GM19468 (cell line): ENCODE measurements around the gene MGMT.
"Not testable (repeated sequence)": the region's sequence is repeated elsewhere in the genome, so short reads cannot be mapped to it uniquely, and the experiment has no call there.

ENCODE experiments used
- ATAC-seq: cut with Tn5 transposase; IDR thresholded peaks from one replicate; pipeline ENCODE4 v1.9.1; 2021; ENCODE audit warnings: mild to moderate bottlenecking, moderate library complexity, moderate number of reproducible peaks; ENCODE audit not compliant: unreplicated experiment; ENCODE audit errors: extremely low read depth

The MGMT gene

DNA sequence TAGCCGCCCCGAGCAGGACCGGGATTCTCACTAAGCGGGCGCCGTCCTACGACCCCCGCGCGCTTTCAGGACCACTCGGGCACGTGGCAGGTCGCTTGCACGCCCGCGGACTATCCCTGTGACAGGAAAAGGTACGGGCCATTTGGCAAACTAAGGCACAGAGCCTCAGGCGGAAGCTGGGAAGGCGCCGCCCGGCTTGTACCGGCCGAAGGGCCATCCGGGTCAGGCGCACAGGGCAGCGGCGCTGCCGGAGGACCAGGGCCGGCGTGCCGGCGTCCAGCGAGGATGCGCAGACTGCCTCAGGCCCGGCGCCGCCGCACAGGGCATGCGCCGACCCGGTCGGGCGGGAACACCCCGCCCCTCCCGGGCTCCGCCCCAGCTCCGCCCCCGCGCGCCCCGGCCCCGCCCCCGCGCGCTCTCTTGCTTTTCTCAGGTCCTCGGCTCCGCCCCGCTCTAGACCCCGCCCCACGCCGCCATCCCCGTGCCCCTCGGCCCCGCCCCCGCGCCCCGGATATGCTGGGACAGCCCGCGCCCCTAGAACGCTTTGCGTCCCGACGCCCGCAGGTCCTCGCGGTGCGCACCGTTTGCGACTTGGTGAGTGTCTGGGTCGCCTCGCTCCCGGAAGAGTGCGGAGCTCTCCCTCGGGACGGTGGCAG lies at the start of gene MGMT:
Gene MGMT (plus strand): TSS at position 539 of the 656 bp plus-strand sequence.
- peak; percentile 78 for ATAC-seq

DNA sequence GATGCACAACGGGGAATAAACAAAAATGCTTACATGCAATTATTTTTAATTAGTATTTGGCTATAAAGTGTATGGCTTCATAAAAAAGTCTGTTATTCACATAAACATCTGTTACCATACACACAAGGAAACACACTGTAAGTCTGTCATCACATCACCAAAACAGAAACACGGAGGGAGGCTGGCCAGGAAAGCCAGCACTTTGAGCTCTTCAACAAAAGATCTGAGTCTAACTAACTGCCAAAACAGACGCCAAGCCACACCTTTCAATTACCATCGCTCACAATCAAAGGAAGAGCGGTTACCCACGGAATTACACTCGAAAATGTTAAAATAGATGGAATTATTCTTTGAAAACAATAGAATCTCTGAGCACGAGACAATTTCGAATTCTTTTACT lies 49.2 kb upstream of the MGMT start:
- ATAC-seq, result no peak

DNA sequence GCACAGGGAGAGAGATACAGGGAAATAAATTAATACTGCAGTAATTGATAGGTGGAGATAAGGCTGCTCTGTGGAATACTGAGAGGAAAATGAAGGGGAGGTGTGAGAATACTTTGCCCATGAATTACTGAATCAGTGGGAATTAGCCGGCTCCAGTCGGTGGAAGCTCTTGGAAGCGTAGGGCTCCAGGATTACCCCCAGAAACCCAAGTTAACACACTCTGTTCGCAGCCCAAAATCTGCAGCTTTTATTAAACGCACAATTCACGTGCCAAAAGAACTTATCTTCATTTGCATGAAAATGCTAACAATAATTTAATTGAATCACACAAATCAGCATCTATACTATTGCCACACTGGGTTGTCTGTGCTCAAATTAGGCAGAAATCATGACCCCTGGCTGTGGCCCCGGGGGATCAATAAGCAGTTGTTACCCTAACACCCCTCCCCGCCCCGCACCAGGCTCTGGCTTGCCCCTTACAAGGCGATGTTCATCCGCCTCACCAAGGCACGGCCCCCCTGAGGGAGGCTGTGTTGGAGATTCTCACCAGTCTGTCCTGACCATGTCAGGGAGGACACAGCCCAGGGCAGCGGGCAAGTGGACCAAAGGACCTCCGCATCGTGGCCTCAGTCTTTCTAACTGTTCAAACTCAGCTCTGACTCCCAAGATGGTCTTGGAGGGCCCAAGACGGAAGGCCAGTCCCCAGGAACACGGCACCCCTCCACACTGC lies 48.4 kb upstream of the MGMT start:
- ATAC-seq, result no peak

DNA sequence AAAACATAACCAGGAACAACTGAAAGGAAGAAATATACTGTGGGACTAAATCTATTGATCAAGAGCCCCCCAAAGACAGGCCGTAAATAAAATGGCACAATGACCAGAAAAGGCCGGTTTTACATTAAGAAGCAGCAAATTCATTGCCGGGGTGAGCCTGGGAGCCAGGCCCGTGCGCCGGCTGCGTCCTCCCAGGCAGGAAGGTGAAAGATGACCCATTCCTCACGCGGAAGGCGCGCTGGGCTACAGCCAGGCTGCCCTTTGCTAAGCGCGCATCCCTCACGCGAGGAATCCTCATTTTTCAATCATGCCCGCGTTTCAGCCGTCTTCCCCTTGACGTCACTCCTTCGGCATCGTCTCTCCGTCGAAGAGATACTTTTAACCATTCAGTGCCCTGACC lies 47.6 kb upstream of the MGMT start:
- no peak for ATAC-seq

DNA sequence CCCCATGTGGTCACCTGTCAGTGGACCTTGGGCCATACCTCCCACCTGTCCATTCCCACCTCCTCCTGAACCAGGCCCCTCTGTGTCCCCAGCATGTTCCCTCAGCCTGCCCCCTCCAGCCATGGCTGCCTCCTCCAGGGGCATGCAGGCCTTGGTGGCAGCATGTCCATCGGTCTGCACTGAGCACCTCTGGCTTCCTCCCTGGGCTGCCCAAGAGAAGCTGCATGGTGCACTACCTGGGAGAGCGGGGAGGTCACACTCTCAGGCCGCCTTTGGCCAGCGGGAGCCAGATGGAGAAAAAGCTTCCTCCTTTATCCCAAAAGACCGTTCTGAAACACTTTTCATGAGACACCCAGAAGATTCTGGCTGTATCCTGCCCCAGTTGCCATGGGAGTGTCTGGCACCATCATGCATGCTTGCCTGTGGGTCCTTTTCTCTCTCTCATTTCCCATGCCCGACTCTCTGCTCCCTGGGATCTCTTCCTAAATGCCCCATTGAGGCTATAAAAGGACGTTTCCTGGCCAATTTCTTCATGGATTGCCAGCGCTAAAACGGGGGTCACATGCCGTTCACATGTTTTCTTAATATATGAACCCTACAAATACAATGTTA lies 45.5 kb upstream of the MGMT start:
- no peak for ATAC-seq

DNA sequence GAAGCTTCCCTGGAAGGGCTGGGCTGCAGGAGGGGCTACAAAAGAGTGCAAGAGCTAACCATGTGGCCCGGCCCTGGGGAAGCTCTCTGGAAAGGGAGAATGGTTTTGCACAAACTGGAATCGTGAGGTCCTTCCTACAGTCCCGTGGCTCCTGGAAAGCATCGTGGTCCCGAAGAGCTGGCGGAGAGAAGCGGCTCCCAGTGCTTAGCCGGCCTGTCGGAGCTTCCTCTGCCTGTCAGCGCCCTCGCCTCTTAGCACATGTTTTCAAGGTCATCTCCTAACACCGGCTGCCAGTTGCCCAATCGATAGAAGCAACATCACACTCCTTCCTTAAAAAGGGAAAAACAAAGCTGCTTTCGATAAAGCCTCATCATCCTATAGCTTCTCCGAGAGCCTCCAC lies 42.1 kb upstream of the MGMT start:
- ATAC-seq, result no peak

DNA sequence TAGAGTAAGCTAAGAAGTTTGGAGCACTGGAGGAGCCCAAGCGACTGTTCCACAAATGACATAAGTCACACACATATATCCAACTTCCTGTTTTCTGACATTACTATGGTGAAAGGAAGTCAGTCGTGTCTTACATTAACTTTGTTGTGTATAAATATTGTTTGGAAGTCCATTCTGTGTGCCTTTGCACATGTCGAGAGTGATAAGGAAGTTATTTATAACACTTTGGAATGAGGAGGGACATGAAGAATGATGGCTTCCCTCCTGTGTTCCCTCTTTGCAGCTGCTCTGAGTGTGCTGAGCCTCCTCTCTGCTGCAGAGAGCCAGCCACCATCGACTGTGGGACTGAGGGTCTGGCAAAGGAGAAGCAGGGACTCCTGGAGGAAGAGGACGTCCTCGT lies 40.4 kb upstream of the MGMT start:
- ATAC-seq, result no peak

DNA sequence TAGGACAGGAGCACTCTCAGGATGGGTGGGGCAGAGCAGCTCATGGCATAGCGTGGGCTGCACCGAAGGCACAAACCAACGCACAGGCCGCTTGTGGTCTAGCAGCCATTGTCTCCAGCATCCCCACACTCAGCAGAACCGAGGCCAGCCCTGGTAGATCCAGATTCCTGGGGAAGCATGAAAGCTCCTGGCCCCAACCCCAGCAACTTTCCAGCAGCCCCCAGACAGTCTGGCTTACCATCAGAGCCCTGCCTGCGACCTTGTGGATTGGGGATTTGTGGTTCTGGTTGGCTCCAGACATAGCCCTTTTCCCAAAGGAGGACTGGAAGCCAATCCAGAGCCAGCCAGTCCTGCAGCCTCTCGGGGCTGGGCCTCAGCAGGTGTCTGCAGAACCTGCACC lies 33.8 kb upstream of the MGMT start:
- no peak for ATAC-seq

DNA sequence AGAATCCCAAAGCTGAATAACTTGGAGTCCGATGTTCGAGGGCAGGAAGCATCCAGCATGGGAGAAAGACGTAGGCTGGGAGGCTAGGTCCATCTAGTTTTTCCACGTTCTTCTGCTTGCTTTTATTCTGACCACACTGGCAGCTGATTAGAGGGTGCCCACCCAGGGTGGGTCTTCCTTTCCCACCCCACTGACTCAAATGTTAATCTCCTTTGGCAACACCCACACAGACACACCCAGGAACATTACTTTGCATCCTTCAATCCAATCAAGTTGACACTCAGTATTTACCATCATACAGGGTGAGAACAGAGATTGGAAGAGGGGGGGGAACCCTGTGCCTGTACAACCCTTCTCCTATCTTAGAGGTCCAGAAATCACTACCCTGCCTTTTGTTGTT lies 31.3 kb upstream of the MGMT start:
- ATAC-seq, result not testable (repeated sequence)

DNA sequence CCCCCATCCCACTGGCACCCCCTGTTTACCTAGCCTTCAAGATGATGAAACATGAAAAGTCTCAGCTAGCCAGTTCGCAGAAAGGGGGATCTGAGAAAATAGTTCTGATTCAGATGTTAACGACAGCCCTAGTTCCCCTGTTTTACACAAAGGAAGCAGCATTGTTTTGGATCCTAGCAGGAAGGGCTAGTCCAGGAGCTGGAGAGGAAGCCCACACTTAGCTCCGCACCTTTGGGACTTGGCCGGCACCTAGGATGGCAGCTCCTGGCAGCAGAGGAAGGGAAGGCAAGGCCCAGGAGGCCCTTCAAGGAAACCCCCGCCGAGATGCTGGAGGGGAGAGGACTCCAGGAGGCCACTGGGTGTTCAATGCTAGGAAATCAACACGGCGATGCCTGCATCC lies 29.0 kb upstream of the MGMT start:
- ATAC-seq, result no peak

DNA sequence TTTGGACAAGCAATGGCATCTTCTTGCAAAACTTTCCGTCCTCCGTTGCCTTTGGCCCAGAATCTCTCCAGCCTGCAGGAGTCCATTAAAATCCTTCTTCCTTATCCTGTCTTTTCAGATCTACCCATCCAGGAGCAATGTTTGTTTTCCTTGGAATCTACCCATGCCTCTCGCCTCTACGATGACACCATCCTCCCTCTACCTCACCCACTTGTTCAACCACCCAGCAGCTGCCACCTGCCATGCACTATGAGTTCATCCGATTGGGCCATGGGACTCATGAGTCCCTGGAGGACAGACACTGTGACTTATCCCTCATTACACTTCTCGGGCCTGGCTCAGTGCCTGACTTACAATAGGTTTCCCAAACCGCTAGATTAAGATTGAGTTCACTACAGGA lies 26.8 kb upstream of the MGMT start:
- ATAC-seq, result no peak

DNA sequence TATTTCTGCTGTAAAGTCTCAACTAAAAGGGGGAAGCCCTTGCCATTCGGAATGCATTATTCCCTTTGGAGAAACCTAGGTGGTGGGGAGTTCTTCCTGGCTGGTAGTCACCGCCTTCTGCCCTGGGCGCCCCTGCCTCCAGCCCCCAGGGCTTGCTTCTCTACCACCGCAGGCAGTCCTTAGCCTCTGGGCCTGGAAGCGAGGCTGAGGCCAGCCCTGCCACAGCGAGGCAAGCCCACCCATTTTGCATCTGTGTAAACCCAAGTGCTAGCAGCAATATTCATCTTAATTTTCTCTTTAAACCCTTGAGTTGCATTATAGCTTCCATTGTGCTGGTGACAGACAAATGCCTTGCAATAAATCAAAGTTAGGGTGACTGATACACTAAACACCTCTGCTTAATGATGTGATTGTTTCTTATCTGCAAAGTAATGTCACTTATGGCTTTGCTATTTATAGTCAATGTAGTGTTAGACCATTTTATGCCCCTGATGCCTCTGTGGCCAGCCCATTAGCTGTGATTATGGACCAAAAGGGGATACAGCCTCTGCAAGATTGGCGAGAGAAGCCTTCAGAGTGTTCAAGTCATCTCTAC lies 26.2 kb upstream of the MGMT start:
- ATAC-seq, result no peak

DNA sequence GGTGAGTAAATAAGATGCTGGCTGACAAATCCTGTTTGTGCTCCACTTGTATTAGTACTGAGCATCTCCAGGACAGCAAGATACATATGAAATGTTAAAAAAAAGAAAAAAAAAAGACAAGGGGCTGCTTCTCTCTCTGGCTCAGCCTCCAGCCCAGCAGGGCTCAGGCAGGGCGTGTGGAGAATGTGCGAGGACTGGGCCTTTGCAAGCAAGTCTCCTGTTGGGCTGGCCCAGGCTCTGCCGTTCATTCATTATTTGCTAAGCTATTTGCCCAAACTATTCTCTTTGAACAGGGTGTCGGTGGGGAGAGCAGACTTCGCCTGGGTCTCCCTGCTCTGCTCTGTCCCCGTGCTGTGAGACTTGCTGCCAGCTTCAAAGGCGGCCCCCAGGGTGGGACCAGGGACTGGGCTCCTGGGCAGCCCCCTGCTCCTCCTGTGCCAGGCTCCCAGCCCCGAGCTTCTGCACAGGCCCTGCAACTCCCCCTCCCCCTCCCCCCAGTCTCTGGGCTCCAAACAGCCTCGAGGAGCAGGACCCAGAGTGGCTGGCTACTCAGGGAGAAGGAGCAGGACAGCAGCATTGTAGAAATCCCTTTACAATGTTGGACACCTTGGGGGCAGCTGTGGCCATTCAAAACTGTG lies 25.6 kb upstream of the MGMT start:
- ATAC-seq, result no peak

DNA sequence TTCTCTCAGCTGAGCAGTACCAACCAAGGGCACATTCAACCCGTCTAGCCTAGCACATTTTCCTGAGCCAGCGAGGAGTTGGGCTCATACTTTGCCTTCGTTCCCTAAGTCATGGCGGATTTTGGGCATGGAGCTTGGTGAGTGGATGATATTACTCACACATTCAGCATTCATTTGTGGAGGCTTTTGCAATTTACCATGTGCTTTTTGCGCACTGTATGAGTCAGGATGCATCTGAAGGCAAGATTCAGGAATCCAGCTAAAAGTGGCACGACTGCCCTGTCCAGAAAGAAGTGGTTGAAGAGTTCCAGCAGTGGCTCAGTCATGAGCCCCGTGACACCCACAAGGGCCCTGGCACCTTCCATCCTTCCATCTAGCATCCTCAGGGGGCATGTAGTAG lies 24.2 kb upstream of the MGMT start:
- no peak for ATAC-seq

DNA sequence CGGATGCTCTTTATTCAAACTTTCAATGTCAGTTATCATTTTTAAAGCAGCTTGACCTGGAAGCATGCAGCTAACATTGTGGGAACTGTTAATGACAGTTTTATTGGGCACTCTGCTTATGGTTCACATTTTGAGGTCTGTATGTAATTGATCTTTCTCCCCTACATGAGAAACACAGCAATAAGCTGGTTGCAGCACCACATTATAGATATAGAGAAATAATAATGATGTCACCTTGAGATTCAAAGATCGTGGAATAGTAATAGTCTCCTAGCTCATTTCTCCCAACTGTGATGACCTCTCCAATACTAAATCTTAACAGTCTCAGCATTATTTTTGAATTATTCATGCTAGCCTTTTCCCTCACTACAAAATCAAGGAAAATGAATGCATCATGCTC lies 22.7 kb upstream of the MGMT start:
- no peak for ATAC-seq

DNA sequence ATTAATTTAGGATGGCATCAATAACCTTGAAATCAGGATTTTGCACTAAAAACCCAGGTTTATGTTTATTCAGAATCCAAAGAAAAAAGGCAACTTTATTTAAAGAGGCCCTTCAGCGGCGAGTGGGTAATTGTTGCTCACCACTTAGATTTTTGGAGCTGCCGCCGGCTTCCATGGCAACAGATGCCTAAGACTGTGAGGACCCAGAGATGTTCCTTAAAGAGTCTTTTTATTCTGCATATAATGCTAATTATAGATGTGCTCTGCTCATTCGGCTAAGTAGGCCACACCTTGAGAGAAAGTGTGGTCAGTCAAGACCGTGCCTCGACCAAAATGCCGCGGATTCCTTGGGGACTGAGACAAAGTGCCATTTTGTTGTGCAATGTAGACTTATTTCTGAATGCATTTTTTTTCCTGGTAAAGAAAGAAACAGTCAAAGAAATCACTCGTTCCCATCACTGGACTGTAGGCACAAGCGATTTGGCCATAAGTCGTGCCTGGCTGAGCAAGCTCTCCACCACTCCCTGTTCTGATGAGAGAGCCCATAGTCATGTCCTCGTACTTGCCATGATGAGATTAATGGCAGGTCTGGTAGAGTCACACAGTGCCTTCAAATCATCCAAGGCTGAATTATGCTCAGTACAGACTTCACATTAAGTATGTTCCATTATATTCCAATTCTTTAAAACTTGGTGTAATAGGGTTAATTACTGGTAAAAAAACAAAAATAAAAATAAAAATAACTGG lies 21.4 kb upstream of the MGMT start:
- ATAC-seq, result no peak

DNA sequence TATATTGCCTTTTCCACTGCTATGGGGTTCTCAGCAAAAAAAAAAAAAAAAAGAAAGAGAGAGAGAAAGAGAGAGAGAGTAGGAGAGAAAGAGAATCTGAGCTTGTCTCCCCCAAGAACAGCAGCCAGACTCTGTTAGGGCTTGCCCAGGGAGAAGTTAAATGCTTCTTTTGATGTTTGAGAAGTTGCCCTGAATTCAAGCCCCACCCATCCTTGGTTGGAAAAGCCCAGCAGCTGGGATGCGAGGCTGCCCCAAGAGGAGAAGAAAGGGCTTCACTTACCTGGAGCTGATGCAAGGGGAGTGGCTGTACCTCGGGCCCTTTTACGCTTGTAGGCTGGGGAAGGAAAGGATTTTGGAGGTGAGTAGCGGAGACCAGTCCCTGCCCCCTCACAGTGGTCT lies 20.9 kb upstream of the MGMT start:
- ATAC-seq, result no peak

DNA sequence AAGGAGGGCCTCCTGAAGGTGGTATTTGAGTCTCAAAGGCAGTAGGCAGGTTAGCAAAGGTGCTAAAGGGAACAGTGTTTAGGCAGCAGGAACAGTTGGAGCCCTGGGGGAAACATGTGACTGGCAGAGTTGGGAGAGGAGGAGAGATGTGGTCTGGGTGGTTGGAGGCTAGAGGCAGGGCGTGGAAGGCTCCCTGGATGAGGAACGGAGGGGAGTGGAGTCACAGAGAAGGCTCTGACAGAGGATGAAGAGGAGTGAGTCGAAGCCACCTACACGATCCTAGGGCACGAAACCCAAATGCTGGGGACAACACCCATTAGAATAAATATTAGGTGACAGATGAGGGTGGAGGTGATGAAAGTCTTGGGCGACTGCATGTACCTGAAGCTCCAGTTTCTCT lies 19.6 kb upstream of the MGMT start:
- ATAC-seq, result no peak

DNA sequence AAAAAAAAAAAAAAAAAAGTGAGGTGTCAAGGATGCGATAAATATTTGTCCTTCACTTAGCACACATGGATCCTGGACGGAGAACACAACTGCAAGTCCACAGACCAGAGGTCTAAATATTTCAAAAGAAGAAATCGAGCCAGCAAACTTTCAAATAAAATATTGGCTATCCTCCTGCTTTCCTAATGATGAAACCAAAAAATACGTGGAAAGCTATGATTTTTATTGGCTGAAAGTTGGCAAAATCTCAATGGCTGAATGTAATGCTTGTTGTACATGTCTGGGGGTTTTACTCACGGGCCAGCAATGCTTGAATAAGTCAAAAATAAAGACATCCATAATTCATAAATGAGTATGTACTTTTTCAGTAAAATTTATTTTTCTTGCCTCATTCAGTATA lies 19.0 kb upstream of the MGMT start:
- no peak for ATAC-seq

DNA sequence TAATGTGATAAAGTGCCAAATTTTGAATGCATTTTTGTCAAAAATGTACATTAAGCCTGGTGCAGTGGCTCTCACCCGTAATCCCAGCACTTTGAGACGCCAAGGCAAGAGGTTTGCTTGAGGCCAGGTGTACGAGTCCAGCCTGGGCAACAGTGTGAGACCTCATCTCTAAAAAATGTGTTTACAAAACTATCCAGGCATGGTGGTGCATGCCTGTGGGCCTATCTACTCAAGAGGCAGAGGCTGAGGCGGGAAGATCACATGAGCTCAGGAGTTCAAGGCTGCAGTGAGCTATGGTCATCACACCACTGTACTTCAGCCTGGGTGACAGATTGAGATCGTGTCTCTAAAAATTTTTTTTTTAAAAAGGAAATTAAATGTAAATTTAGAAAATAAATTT lies 18.5 kb upstream of the MGMT start:
- no peak for ATAC-seq
